DMS 273 (cell line): ENCODE measurements around the gene GLTPD2.
A peak's percentile ranks its signal among the peaks of the same experiment; 100 is the strongest.

ENCODE experiments used
- DNase-seq: peaks from one replicate; lab custom pipeline; 2025; ENCODE audit not compliant: unreplicated experiment; lab: John Stamatoyannopoulos, UW

The GLTPD2 gene

GRCh38 chr17:4788807-4789700 lies at the start of gene GLTPD2:
Gene GLTPD2 (plus strand): TSS chr17:4788964. CDS start chr17:4789012, 48 bp downstream.
- DNase-seq, result no peak

GRCh38 chr17:4739122-4740024 lies 49.4 kb upstream of the GLTPD2 start, which contains the start of the genes CXCL16 and ZMYND15:
Gene CXCL16 (minus strand): TSS chr17:4739928. CDS start chr17:4739339, 589 bp downstream.
Gene ZMYND15 (plus strand): TSS chr17:4739833. CDS start chr17:4740549, 716 bp downstream.
- DNase-seq, result peak; percentile 61

- no peak for DNase-seq
Measured at GRCh38 chr17:4740025-4740351, 48.8 kb upstream of the GLTPD2 start.

GRCh38 chr17:4740584-4740983 lies 48.2 kb upstream of the GLTPD2 start:
- DNase-seq, result no peak

- no peak for DNase-seq
Measured at GRCh38 chr17:4741544-4741943, 47.2 kb upstream of the GLTPD2 start.

- no peak for DNase-seq
Measured at GRCh38 chr17:4742133-4742532, 46.6 kb upstream of the GLTPD2 start.

- DNase-seq, result no peak
Measured at GRCh38 chr17:4742629-4743028, 46.1 kb upstream of the GLTPD2 start.

- no peak for DNase-seq
Measured at GRCh38 chr17:4743216-4743615, 45.5 kb upstream of the GLTPD2 start.

- no peak for DNase-seq
Measured at GRCh38 chr17:4743898-4744297, 44.9 kb upstream of the GLTPD2 start.

- no peak for DNase-seq
Measured at GRCh38 chr17:4744999-4745969, 43.5 kb upstream of the GLTPD2 start.

- DNase-seq, result no peak
Measured at GRCh38 chr17:4747847-4748246, 40.9 kb upstream of the GLTPD2 start.

- DNase-seq, result no peak
Measured at GRCh38 chr17:4748686-4749085, 40.1 kb upstream of the GLTPD2 start.

GRCh38 chr17:4750606-4751005 lies 38.2 kb upstream of the GLTPD2 start:
- no peak for DNase-seq

GRCh38 chr17:4751932-4752331 lies 36.8 kb upstream of the GLTPD2 start:
- DNase-seq, result no peak

GRCh38 chr17:4753392-4753791 lies 35.4 kb upstream of the GLTPD2 start:
- DNase-seq, result no peak

- DNase-seq, result no peak
Measured at GRCh38 chr17:4759776-4760236, 29.0 kb upstream of the GLTPD2 start.

- DNase-seq, result no peak
Measured at GRCh38 chr17:4764595-4764994, 24.2 kb upstream of the GLTPD2 start.

GRCh38 chr17:4766201-4766600 lies 22.6 kb upstream of the GLTPD2 start:
- no peak for DNase-seq

- no peak for DNase-seq
Measured at GRCh38 chr17:4766723-4767122, 22.0 kb upstream of the GLTPD2 start.

GRCh38 chr17:4768298-4768697 lies 20.5 kb upstream of the GLTPD2 start:
- DNase-seq, result no peak
